ENCODE measurements around the gene LRBA.

LRBA gene

DNA sequence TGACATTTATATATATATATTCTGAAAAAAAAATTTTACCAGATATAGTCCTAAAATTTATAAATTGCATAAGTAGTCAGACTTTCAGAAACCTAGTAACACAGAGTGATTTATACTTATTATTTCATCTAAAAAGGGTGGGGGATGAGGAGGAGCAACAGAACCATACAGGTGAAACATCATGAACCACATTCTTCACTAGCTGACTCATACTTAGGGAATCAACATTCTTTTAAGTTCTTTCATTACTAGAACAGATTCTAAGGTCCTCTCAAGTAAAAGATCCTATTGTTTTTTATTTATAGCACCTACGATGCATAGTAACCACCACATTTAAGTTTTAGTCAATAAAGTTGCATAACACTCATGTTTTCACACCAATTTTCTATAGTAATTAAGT, 166.1 kb downstream of the LRBA start:
- H3K27ac ChIP-seq: no peak overlapping the region
- TF ChIP-seq CTCF (conservative IDR thresholded peaks at IDR 0.05): no peak

DNA sequence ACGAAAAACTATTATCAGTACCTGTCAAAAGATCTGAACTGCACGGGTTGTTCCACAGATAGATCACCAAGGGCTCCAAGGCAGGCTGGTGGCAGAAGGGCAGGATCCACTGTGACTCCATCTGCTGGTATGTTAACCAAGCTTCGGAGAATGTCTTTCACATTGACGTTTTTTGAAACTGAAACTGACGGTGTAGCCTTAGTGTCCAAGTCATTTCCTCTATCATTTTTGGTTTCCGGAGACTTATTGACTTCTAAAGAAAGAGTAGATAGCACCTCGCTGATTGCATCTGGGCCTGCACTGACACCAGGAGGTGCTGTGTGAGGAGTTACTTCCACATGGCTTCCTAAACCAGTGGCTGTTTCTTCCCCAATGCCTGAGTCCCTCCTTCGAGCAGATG, 186.9 kb downstream of the LRBA start:
- TF ChIP-seq CTCF (conservative IDR thresholded peaks at IDR 0.05): no peak
- no peak overlapping the region for H3K27ac ChIP-seq

GRCh38 chr4:150827226-150827625, 187.9 kb downstream of the LRBA start:
- TF ChIP-seq CTCF (conservative IDR thresholded peaks at IDR 0.05): no peak
- no peak overlapping the region for H3K27ac ChIP-seq

DNA sequence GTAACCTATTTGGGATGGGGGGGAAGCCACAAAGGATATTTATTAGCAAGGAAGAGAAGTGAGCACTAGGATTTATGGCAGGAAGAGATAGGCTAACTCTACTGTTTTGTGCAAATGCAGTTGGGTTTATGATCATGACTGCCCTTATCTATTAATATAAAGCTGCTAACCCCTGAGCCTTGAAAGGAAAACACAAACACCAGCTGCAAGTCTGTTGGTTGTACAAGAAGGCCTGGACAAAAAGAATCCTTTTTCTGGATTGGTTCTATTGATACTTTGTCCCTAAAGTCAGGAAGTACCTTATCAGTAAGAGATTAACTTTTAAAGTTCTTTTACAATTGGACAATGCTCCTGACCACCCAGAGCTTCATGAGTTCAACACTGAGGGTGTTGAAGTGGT, 188.8 kb downstream of the LRBA start:
- H3K27ac ChIP-seq: no peak overlapping the region
- TF ChIP-seq CTCF (conservative IDR thresholded peaks at IDR 0.05): no peak

- no peak for TF ChIP-seq CTCF (conservative IDR thresholded peaks at IDR 0.05)
- no peak overlapping the region for H3K27ac ChIP-seq
These were observed 192.7 kb downstream of the LRBA start for GRCh38 chr4:150822407-150822806.

DNA sequence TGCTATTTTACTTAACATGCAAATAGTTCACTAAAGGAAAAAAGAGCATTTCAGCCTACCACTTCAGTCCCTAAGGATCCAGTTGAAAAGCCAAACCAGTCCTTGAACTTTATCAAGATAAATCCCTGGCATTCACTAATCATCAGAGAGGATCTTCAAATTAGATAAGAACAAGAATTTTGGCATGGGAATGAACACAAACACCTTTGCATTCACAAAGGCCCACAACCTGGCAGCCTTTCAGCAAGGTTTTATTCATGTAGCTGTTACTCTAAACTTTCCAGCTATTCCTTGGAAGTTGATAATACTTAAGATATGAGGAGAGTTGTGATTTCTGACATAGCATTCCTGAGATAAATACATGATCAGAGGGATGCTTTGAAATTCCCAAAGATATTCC, 193.4 kb downstream of the LRBA start:
- H3K27ac ChIP-seq: no peak overlapping the region
- no peak for TF ChIP-seq CTCF (conservative IDR thresholded peaks at IDR 0.05)

GRCh38 chr4:150820409-150820808, 194.7 kb downstream of the LRBA start:
- no peak overlapping the region for H3K27ac ChIP-seq
- no peak for TF ChIP-seq CTCF (conservative IDR thresholded peaks at IDR 0.05)

DNA sequence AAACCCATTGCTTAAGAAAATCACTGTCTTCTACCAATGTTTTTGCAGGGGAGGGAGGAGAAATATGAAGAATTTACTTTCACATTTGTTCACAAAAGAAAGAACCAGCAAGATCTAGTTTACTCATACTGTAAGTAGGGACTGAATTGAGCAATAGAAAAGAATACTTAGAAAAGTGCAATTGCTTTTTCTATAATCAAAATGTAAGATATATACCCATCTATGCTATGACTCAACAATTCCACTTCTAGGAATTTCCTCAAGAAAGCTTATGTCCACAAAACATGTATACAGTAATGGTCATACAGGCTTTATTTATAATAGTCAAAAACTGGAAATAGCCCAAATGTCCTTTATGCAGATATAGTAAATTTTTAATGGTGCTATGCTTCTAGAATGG, 196.4 kb downstream of the LRBA start:
- H3K27ac ChIP-seq: no peak overlapping the region
- no peak for TF ChIP-seq CTCF (conservative IDR thresholded peaks at IDR 0.05)
